ENCODE results near the gene PITPNC1. TPM values are rescaled to one million over a fixed set of nuclear protein-coding genes. Genes with fewer than 3 reads are reported as not detected.

The PITPNC1 gene
- total RNA-seq, 1 experiment from 2014 or later, result 23.1 TPM

GRCh38 chr17:67636312-67636711 lies 259.2 kb downstream of the PITPNC1 start:
- Histone ChIP-seq H3K4me2 (ENCODE audit: low read length) (no peak overlapping the region), H3K9me2 (replicated peaks; ENCODE audit: low read length) (no peaks in the 10 kb centered on the region), H2AFZ (ENCODE audit: low read length) (no peak overlapping the region), H3F3A (ENCODE audit: low read length, unreplicated experiment) (no peaks in the 10 kb centered on the region), H3K9me3 (ENCODE audit: low read length) (no peaks in the 10 kb centered on the region), H3K36me3 (ENCODE audit: low read depth, low read length) (no peaks in the 10 kb centered on the region), H3K4me1 (ENCODE audit: insufficient read depth, low read length) (peaks cover 31% of the 10 kb centered on the region), H3K27ac (ENCODE audit: low read length) (no peak overlapping the region), H4K20me1 (ENCODE audit: low read length) (no peaks in the 10 kb centered on the region), H3K9ac (ENCODE audit: low read length) (no peak overlapping the region), H3K4me3 (ENCODE audit: low read length) (no peak overlapping the region), H3K79me2 (ENCODE audit: low read length) (no peaks in the 10 kb centered on the region), H3K27me3 (ENCODE audit: low read length) (no peaks in the 10 kb centered on the region)
- DNase-seq, result no peak
- ChIA-PET CTCF (no interaction called here), POLR2A (ENCODE audit: unreplicated experiment) (no interaction called here)
- ATAC-seq, result no peak
- BruUV-seq (replicated peaks), result no TSS peak
- TF ChIP-seq EZH2phosphoT487 (IDR thresholded peaks at IDR 0.05; ENCODE audit: borderline replicate concordance, low read length) (no peak), CTCF (conservative IDR thresholded peaks at IDR 0.05; ENCODE audit: low read depth, low read length) (no peak), EZH2 (IDR thresholded peaks at IDR 0.05; ENCODE audit: low read length, unreplicated experiment) (no peak)
- intact Hi-C loops (cut with micrococcal nuclease), result no loop called here

- ChIA-PET CTCF (interaction anchor here (0.8 kb wide), 1 partner anchor 259 kb away, joined by 3 read pairs; no protein-coding TSS in a partner anchor), POLR2A (ENCODE audit: unreplicated experiment) (no interaction called here)
- Histone ChIP-seq H3K36me3 (ENCODE audit: low read depth, low read length) (no peaks in the 10 kb centered on the region), H2AFZ (ENCODE audit: low read length) (no peak overlapping the region), H3K9me2 (replicated peaks; ENCODE audit: low read length) (no peaks in the 10 kb centered on the region), H3K4me2 (ENCODE audit: low read length) (peak overlapping the region; percentile 43; the same call in 1 of the 2 replicates), H3K27me3 (ENCODE audit: low read length) (no peaks in the 10 kb centered on the region), H4K20me1 (ENCODE audit: low read length) (no peaks in the 10 kb centered on the region), H3K27ac (ENCODE audit: low read length) (peak overlapping the region; percentile 74), H3K9ac (ENCODE audit: low read length) (peak overlapping the region; percentile 22; the same call in 1 of the 2 replicates), H3K4me3 (ENCODE audit: low read length) (no peak overlapping the region), H3K9me3 (ENCODE audit: low read length) (no peaks in the 10 kb centered on the region), H3K4me1 (ENCODE audit: insufficient read depth, low read length) (peaks cover 31% of the 10 kb centered on the region), H3K79me2 (ENCODE audit: low read length) (no peaks in the 10 kb centered on the region), H3F3A (ENCODE audit: low read length, unreplicated experiment) (no peaks in the 10 kb centered on the region)
- BruUV-seq (replicated peaks), result no TSS peak
- TF ChIP-seq CTCF (conservative IDR thresholded peaks at IDR 0.05; ENCODE audit: low read depth, low read length) (no peak), EZH2phosphoT487 (IDR thresholded peaks at IDR 0.05; ENCODE audit: borderline replicate concordance, low read length) (no peak), EZH2 (IDR thresholded peaks at IDR 0.05; ENCODE audit: low read length, unreplicated experiment) (no peak)
- intact Hi-C loops (cut with micrococcal nuclease), result no loop called here
- DNase-seq (peak; percentile 25), ATAC-seq (no peak)
Measured at GRCh38 chr17:67636834-67637520, 259.9 kb downstream of the PITPNC1 start.

All from PC-3 (cell line).